Measurements from ENCODE around the gene KLHL17.
"Not testable (repeated sequence)": the region's sequence is repeated elsewhere in the genome, so short reads cannot be mapped to it uniquely, and the experiment has no call there.

KLHL17 gene

DNA sequence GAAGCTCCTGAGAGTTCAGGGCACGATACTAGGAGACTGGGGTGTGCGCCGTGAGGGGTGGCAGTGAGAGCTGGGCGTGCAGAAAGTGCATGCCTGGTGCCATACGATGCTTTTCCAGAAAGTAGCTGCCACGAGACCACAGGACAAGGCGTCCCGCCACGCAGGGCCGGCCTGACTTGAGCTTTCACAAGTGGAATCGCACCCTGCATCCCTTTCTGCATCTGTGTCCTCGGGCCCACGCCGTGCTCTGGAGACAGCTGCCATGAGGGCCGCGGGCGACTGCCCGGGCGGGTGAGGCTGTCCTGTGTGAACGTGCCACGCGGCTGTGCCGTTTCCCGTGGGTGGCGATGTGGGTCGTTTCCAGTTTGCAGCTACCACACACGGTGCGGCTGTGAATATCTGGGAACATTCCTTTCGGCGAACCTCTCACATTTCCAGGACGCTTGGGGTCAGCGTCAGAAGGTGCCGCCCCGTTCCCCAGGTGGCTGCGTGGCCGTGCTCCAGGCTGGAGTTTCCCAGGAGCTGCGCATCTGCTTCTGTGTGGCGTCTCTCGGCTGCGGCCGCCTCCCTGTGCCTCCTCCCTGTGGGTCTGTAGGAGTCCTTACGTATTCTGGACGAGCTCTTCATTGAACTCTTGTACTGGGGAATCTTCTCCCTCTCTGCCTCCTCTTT, 22.5 kb downstream of the KLHL17 start:
- DNase-seq: no peak

GRCh38 chr1:983798-984475, 23.6 kb downstream of the KLHL17 start:
- DNase-seq: peak; percentile 49 to 61

GRCh38 chr1:984476-984814, 24.1 kb downstream of the KLHL17 start:
- no peak for DNase-seq

DNA sequence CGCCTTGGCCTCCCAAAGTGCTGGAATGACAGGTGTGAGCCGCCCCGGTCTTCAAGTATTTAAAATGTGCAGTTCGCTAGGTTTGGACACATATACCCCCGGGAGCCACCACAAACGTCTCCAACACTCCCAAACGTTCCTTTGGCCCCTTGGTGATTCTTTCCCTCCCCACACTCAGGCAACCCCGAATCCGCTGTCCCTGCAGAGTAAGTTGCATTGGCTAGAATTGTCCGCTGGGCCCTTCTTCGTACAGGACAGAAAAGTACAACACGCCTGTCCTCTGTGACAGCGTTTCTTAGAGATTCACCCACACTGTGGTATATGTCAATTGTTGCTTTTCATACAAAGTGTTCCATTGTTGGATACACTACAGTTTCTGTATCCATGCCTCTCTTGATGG, 24.7 kb downstream of the KLHL17 start:
- no peak for DNase-seq

- DNase-seq: not testable (repeated sequence)
These were observed 27.7 kb downstream of the KLHL17 start for GRCh38 chr1:988061-988460.

- not testable (repeated sequence) for DNase-seq
These were observed 30.9 kb downstream of the KLHL17 start for GRCh38 chr1:991275-991674.

DNA sequence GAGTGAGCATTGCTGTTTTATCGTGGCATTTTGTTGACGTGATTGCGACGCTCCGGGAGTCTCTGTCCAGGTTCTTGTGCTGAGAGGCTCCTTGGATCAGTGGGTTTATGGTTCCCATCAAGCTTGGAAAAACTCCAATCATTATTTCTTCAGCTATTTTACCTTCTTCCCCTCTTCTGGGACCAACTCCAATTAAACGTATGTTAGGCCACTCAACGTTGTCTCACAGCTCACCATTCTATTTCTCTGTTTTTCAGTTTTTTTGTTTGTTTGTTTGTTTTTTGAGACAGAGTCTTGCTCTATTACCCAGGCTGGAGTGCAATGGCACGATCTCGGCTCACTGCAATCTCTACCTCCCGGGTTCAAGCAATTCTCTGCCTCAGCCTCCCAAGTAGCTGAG, 31.5 kb downstream of the KLHL17 start:
- no peak for DNase-seq

GRCh38 chr1:992362-992761, 32.0 kb downstream of the KLHL17 start:
- no peak for DNase-seq

- no peak for DNase-seq
These were observed 33.1 kb downstream of the KLHL17 start for GRCh38 chr1:993379-993995.

- not testable (repeated sequence) for DNase-seq
These were observed 34.2 kb downstream of the KLHL17 start for GRCh38 chr1:994546-994945.

DNA sequence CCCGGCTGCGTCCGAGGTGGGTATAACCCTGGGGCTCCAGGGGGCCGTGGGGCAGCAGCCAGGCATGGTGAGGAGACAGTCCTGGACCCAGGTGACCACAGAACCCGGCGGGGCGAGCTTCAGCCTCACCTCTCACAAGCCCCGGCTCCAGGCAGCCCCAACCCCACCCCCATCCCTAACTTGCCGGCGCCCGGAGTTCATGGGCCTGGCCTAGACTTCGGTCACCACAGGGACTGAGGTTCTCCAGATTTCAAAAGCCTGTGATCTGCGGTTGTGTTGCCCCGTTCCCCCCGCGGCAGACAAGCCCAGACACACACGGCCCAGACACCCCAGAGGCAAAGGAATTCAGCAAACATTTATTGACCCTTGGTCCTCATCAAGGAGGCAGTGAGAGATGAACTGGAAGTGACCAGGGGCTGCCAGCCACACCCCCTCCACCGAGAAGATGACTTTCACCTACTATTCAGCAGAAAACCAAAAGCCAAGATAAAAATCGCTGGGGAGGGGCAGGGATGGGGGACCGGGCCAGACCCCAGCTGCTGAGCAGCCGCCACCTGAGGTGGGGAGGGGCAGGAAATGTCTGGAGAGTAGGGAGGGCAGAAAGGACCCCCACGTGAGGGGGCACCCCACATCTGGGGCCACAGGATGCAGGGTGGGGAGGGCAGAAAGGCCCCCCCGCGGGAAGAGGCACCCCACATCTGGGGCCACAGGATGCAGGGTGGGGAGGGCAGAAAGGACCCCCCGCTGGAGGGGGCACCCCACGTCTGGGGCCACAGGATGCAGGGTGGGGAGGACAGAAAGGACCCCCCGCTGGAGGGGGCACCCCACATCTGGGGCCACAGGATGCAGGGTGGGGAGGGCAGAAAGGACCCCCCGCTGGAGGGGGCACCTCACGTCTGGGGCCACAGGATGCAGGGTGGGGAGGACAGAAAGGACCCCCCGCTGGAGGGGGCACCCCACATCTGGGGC, 35.6 kb downstream of the KLHL17 start:
- no peak for DNase-seq

DNA sequence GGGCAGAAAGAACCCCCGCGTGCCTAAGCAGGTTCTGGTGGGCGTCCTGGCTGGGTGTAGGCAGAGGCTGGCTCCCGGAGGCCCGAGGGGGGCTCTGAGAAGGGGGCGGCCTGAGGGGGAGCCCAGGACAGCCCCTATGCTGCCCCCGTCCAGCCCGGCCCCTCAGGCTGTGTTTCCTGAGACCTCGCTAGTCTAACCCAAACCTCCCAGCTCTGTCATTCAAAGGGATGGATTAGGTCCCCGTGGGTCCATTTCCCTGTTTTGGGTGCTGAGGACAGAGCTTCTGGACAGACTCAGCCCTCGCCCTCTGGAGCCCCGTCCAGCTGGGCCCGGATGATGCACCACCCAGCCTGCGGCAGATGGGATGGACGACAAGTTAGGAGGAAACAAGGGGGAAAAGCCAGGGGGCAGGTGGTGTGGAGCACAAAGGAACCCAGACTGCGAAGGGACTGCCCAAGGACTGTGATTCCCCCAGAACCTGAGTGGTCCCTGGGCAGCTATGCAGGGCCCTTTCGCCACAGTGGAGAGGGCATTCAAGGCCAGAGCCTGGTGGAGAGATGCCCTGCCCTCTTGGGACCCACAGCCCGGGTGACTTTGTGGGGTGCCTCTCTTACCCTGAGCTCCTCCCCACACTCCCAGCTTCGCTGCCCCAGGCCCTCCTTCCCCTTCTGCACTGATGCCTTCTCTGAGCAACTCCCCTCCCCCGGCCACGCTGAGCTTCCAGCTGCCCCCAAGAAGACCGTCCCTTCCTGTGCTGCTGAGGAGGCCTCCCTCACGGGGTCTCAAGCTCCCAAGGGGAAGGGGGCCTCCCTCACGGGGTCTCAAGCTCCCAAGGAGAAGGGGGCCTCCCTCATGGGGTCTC, 36.7 kb downstream of the KLHL17 start:
- DNase-seq: no peak

DNA sequence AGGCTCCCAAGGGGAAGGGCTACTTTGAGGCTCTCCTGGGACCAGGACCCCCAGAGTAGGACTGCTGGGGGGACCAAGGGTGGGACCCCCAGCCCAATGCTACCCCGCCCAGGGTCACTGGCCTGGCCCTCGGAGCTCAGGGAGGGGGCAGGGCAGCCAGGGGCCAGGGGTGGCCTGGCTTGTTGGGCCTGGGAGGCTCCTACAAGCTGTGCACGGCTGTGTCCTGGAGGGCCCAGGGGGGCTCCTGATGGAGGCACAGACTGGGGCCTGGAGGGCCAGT, 37.3 kb downstream of the KLHL17 start:
- no peak for DNase-seq

- DNase-seq: no peak
These were observed 37.8 kb downstream of the KLHL17 start for GRCh38 chr1:997993-998744.

- DNase-seq: no peak
These were observed 38.3 kb downstream of the KLHL17 start for GRCh38 chr1:998745-998994.

GRCh38 chr1:998995-999724, 38.8 kb downstream of the KLHL17 start:
- DNase-seq: no peak

GRCh38 chr1:999725-1000356, 39.5 kb downstream of the KLHL17 start, which contains the start of gene HES4:
TSS of gene HES4 (minus strand) at chr1:1000097. CDS start at chr1:999973, 124 bp downstream.
- peak; percentile 59 to 65 for DNase-seq

GRCh38 chr1:1000357-1001056, 40.1 kb downstream of the KLHL17 start:
- DNase-seq: peak; percentile 67 to 72

GRCh38 chr1:1001057-1001783, 40.8 kb downstream of the KLHL17 start:
- no peak for DNase-seq

Measured in activated CD4-positive, alpha-beta T cell treated with anti-CD3 and anti-CD28 coated beads, Interleukin-2, amount 50 U/mL, for 4 hours (primary cell).